Astrocyte of the hippocampus (primary cell): ENCODE results near the gene RFTN1.

Experiments
- DNase-seq: peaks from one replicate; pipeline ENCODE4 v3.0.0; 2011; ENCODE audit warnings: low read depth, low spot score

Gene RFTN1, protein sequence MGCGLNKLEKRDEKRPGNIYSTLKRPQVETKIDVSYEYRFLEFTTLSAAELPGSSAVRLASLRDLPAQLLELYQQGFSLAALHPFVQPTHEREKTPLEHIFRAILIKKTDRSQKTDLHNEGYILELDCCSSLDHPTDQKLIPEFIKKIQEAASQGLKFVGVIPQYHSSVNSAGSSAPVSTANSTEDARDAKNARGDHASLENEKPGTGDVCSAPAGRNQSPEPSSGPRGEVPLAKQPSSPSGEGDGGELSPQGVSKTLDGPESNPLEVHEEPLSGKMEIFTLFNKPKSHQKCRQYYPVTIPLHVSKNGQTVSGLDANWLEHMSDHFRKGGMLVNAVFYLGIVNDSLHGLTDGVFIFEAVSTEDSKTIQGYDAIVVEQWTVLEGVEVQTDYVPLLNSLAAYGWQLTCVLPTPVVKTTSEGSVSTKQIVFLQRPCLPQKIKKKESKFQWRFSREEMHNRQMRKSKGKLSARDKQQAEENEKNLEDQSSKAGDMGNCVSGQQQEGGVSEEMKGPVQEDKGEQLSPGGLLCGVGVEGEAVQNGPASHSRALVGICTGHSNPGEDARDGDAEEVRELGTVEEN

DNA sequence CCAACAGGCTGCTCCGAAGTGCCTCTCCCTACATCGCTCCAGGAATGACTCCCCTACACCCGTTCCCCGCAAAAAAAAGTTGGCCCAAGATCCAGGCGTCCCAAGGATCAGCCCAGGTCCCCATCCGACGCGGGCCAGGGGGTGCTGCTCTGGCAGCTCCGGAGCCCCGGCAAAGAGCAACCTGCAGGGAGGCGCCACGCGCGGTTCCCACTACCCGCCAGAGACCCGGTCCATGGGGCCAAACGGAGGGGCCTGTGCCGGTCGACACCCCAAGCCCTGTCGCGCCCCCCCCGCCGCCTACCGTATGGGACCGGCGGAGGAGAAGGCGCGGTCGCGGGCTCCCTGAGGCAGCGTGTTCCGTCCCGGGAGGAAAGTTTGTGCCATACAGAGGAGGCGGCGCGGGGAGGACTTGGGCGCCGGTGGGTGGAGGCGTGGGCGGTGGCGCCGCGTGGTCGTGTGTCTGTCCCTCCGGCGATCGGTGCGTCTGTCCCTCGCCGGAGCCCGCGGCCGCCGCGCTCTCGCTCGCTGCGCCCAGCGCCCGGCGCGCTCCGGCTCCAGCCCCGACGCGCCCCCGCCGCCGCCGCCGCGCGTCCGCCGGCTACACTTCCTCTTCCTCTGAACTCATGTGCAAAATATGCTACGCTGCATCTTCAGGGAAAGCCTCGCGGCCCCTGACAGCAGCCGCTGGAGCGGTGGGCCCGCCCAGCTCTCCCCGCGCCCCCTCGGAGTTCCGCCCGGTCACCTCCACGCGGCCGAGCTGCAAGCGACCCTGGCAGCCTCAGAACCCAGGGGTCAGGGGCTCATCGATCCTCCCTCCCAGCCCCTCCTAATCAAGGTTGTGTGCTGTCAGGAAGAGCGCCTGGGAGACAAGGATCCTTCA lies at the start of gene RFTN1:
Gene RFTN1 (minus strand): TSS at position 559 of the 880 bp plus-strand sequence. CDS start 19,830 bp downstream, outside the sequence.
- DNase-seq, result peak; percentile 86

- DNase-seq, result no peak
These were observed 46.3 kb upstream of the RFTN1 start for GRCh38 chr3:16559653-16560365.

- DNase-seq, result no peak
These were observed 40.6 kb upstream of the RFTN1 start for GRCh38 chr3:16554126-16554525.

DNA sequence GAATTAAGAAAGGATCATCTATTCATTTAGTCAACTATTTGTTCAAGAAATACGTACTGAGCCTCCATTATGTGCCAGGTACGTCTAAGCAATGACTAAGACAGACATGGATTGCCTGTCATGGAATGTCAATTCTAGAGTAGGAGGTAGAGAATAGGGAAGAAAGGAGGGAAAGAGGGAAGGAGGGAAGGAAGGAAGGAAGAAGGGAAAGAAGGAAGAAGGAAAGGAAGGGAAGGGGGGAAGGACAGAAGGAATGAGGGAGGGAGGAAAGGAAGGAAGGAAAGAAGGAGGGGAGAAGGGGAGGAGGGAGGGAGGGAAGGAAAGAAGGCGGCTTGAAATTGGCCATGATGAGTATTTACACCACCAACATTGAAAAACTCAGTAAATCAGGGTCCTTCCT lies 39.3 kb upstream of the RFTN1 start:
- DNase-seq, result no peak

DNA sequence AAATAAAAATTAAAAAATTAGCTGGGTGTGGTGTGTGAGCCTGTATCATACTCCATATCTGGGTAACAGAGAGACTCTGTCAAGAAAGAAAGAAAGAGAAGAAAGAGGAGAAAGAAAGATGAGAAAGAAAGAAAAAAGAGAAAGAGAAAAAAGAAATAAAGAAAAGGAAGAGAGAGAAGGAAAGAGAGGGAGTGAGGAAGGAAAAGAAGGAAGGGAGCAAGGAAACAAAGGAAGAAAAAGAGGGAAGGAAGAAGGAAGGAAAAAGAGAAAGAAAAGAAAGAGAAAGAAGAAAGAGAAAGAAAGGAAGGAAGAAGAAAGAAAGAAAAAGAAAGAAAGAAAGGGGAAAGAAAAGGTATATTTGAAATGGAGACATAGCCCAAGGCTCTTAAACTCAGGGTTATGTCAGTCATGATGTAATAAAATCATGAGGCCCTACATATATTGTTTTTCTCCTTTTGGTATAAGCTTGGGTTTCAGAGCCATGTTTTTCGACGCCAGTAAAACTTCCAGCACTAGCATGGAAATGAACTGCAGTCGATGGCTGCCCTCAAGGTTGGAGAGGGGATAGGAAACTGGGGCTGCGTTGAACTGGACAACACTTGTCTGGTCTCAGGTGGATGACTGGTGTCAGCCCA lies 38.0 kb upstream of the RFTN1 start:
- no peak for DNase-seq

DNA sequence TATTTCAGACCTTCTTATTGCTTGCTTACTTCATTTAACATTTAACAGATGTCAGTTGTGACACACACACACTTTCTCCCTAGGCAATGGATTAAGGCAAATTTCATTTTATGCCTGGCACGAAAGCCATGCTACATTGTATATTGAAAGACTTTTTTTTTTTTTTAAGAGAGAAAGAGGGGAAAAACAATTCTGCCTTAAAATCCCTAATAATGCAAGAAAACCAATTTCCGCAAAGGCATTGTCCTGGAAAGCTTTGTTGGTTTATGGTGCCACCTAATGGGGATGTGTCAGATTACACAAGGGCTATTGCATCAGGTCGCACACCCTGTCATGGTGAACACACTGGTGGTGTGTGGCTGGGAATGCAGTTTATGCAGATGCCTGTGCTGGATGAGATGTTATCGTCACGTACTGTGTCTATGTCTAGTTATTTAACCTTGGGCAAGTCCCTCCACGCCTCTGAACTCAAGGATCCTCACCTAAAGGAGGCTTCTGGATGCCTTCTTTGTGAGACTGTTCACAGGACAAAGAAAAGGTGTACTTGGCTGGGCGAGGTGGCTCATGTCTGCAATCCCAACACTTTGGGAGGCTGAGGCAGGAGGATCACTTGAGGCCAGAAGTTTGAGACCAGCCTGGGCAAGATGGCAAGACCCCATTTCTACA lies 37.3 kb upstream of the RFTN1 start:
- peak; percentile 92 for DNase-seq

DNA sequence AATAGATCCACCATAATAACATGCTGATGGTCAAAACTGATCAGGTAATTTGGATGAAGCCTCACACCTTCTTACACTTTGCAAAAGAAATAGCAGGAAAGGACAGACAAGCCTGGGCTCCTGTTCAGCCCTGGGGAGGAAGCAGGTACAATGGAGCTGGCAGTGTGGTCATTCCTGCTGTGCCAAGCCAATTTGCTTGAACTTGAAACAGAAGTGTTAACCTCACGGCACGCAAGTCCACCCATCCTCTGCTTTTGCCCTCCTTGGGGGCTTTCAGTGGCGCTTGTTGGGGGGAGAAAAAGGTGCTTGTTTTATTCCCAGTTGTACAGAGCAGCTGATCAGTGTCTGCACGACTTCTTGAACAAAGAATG lies 36.8 kb upstream of the RFTN1 start:
- DNase-seq, result no peak

DNA sequence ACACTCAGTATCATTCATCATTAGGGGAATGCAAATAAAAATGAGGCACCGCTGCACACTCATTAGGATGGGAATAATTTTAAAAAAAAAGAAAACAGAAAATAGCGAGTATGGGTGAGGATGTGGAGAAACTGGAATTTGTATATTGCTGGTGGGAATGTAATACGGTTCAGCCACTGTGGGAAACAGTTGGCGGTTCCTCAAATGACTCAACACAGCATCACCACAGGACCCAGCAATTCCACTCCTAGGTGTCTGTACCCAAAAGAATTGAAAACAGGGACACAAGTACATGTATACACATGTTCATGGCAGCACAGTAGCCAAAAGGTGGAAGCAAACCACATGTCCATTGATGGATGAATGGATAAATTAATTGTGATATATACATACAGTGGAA lies 35.2 kb upstream of the RFTN1 start:
- DNase-seq, result peak; percentile 70

DNA sequence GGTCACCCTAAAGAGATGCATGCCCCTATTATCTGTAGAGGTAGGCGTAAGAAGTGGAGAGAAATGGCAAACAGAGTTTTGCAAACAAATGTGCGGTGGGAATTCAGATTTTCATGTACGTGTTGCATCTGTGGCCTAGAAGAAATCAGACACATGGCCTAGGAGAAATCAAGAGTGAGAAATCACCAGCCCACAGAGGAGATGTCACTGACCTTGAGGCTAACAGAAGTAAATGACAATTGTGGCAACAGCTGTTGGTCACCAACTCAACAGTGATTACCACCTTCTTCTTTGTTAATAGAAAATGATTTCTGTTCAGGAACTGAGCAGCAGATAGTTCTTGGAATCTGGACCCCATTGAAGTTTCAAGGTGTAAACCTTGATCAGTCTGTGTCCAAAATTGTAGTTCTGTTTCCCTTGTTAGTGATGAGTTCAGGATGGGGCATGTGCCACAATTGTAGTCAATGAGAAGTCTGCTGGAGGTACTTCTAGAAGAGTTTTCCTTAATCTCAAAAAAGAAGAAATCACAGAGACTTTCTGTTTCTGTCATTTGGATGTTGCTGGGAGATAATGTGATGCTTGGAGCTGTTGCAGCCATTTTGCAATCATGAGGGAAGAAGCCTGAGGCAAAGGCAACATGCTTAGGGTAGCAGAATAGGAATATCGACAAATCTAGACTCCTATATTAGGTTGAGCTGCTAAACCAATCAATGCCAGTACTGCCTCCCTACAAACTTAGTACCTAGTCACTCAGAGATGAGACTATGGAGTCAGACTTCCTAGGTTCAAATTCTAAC lies 34.3 kb upstream of the RFTN1 start:
- DNase-seq, result no peak

DNA sequence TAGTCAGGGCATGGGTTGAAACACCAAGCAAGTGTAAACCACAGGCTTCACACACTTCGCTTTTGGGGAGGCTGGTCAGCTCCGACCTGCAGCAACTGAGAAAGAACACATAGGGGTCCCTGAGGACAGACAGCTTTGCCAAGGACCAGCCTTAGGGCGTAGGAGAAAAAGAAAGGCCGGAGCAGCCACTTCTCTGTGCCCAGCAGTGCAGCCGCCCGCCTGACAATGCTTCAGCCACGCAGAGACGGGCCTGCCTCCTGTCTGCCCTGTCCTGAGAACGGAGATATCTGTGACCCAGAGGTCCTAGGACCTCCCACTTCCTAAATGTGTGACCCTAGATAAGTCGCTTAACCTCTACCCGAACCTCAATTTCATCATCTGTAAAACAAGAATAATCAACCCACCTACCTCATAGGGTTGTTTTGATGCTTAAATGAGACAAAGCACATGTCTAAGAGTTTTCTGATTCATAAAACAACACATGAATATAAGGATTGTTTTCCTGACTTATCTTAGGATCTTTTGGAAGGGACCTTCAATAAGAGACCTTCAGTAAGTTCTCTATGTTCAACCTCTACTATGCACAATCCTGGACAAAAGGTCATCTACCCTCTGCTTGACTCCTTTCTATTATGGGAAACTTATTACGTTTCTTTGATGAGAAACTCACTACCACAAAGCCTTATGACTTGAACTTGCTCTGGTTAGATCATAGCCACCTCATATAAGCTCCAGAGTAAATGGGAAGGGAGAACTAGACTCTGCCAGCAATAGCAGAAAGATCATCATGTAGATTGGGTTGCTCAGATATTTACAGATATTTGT lies 32.9 kb upstream of the RFTN1 start:
- no peak for DNase-seq

DNA sequence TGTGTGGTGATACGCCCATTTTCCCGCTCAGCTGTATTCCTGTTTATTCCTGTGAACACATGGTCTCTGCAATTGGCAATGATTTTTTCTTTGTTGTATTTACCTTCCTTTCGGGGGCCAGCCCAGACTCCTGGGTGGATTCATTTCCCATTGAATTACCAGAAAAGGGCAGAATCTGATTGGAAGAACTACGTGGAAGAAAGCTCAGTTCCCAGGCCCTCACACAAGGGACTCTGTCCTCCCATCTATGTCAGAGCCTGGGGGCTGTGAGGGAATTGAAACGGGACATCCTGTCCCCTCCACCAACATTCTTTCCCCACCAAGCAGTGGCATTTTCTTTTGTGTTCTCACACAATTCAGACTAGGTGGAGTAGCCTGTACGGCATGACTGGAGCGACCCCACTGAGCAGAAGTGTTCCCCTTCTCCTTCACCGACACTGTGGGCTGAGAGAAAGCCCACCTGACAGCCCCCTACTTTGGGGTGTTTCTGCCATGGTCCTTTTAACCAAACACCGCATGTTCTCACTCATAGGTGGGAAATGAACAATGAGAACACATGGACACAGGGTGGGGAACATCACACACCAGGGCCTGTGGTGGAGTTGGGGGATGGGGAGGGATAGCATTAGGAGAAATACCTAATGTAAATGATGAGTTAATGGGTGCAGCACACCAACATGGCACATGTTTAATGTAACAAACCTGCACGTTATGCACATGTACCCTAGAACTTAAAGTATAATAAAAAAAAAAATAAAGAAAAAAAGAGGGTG lies 32.1 kb upstream of the RFTN1 start:
- DNase-seq, result no peak

- DNase-seq, result no peak
These were observed 29.9 kb upstream of the RFTN1 start for GRCh38 chr3:16543242-16543864.

DNA sequence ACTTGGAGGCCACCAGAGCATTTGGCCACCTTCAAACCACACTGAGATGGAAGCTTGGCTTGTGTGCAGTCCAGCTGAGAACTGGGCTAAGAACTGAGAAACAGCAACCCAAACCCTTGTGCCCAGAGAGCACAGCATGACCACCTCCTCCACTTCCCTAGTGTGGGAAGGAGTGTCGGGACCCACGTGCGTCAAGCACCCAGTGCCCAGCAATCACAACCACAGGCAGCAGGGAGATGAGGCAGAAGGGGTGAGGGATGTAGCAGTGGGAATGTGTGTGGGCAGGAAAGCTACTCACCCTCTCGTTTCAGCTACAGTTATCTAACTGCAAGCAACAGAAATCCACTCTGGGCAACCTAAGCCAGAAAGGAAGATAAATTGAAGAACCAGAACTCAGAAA lies 25.0 kb upstream of the RFTN1 start:
- DNase-seq, result no peak

GRCh38 chr3:16536996-16537395 lies 23.5 kb upstream of the RFTN1 start:
- DNase-seq, result no peak

GRCh38 chr3:16536344-16536663 lies 22.8 kb upstream of the RFTN1 start:
- no peak for DNase-seq

- DNase-seq, result no peak
These were observed 21.3 kb upstream of the RFTN1 start for GRCh38 chr3:16534640-16535262.

DNA sequence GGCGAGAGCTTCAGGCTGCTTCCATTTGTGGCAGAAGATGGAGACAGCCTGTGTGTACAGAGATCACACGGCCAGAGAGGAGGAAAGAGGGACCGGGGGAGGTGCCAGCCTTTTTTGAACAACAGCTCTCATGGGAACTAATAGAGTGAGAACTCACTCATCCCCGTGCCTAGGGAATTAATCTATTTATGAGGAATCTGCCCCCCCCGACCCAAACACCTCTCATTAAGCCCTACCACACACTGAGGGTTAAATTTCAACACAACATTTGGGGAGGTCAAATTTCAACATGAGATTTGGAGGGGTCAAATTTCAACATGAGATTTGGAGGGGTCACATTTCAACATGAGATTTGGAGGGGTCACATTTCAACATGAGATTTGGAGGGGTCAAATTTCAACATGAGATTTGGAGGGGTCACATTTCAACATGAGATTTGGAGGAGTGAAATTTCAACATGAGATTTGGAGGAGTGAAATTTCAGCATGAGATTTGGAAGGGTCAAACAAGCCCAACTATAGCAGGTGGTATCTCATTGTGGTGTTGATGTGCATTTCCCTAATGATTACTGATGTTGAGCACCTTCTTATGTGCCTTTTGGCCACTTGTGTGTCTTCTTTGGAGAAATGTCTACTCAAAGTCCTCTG lies 20.6 kb upstream of the RFTN1 start:
- DNase-seq, result no peak
